Tibial nerve (tissue), 3 donors: ENCODE data around the gene MRPS16.

Source experiments
- EP300 ChIP-seq, 2 donors: sonication (generic); formaldehyde crosslinking; IDR thresholded peaks; one replicate each; pipeline ENCODE4 v1.6.1; 2017; ENCODE audit warnings: antibody characterized with exemption in 2 of 2, mild to moderate bottlenecking in 1 of 2
- POLR2A ChIP-seq, 2 donors: fragments of 450-650 bp; IDR thresholded peaks; one replicate each; pipeline ENCODE4 v1.6.1; 2017; ENCODE audit warnings: antibody characterized with exemption in 2 of 2, mild to moderate bottlenecking in 2 of 2, moderate library complexity in 2 of 2

GRCh38 chr10:73217628-73218027 lies 34.8 kb downstream of the MRPS16 start:
- TF ChIP-seq POLR2A (IDR thresholded peaks at IDR 0.05) (no peak), EP300 (IDR thresholded peaks at IDR 0.05) (no peak)
